K562 (cell line): ENCODE data around the gene SLC28A1. TPM values are rescaled to one million over a fixed set of nuclear protein-coding genes. Genes with fewer than 3 reads are reported as not detected.

Experiments
- BCOR ChIP-seq: fragments of 450-650 bp; IDR thresholded peaks from 2 replicates; pipeline ENCODE4 v1.6.1; 2016
- BRD9 ChIP-seq: fragments of 450-650 bp; IDR thresholded peaks from 2 replicates; pipeline ENCODE4 v1.6.1; 2018; ENCODE audit warnings: low read depth; ENCODE audit not compliant: partially characterized antibody
- CBX8 ChIP-seq: fragments of 200-600 bp; sonication (generic); IDR thresholded peaks from 2 replicates; pipeline ENCODE4 v1.6.1; 2012; ENCODE audit warnings: borderline replicate concordance, mixed run types, low read depth, mild to moderate bottlenecking, moderate library complexity, mixed read lengths, low read length, control low read depth, inconsistent platforms; ENCODE audit not compliant: poor library complexity, severe bottlenecking; ENCODE audit errors: extremely low read depth
- ELK3 ChIP-seq: fragments of 450-650 bp; formaldehyde crosslinking; IDR thresholded peaks from 2 replicates; pipeline ENCODE4 v1.4.0; 2020; ENCODE audit warnings: mild to moderate bottlenecking
- FOXA3 ChIP-seq, 2 experiments: fragments of 450-650 bp in 1 of 2; sonication (generic) in 1 of 2; formaldehyde crosslinking; IDR thresholded peaks in 1 of 2; conservative IDR thresholded peaks in 1 of 2; 2 replicates each; pipeline versions ENCODE4 v1.4.0 to v1.8.0; 2020 to 2022; ENCODE audit warnings: mild to moderate bottlenecking in 2 of 2, missing genetic modification reagents in 1 of 2
- GATA2 ChIP-seq: sonication (generic); formaldehyde crosslinking; IDR thresholded peaks from 2 replicates; pipeline ENCODE4 v1.4.0; 2020; ENCODE audit warnings: mild to moderate bottlenecking, missing genetic modification reagents
- HDAC1 ChIP-seq, 2 experiments: fragments of 450-650 bp; IDR thresholded peaks; 2 replicates each; pipeline ENCODE4 v1.6.1; 2016 to 2017; ENCODE audit warnings: inconsistent platforms in 1 of 2, mild to moderate bottlenecking in 1 of 2, moderate library complexity in 1 of 2
- HDAC6 ChIP-seq: IDR thresholded peaks from 2 replicates; pipeline ENCODE4 v1.6.1; 2012; ENCODE audit warnings: low read depth, mild to moderate bottlenecking, control low read depth, inconsistent platforms, low read length, moderate library complexity
- KLF6 ChIP-seq: fragments of 250-450 bp; sonication (Bioruptor Pico); IDR thresholded peaks from 2 replicates; pipeline ENCODE4 v1.4.0; 2020; ENCODE audit warnings: mild to moderate bottlenecking, moderate library complexity, borderline replicate concordance
- NR4A1 ChIP-seq, 2 experiments: fragments of 250-450 bp in 1 of 2; fragments of 450-650 bp in 1 of 2; sonication (Bioruptor Pico) in 1 of 2; IDR thresholded peaks; 2 replicates each; pipeline versions ENCODE4 v1.4.0 to v1.6.1; 2016 to 2020; ENCODE audit warnings: mild to moderate bottlenecking in 2 of 2, missing compliant biosample characterization in 1 of 2, missing genetic modification characterization in 1 of 2, moderate library complexity in 1 of 2
- RFX1 ChIP-seq: fragments of 450-650 bp; IDR thresholded peaks from 2 replicates; pipeline ENCODE4 v1.6.1; 2016; ENCODE audit warnings: mild to moderate bottlenecking, moderate library complexity
- SP2 ChIP-seq: IDR thresholded peaks from 2 replicates; pipeline ENCODE4 v1.6.1; 2011; ENCODE audit warnings: mild to moderate bottlenecking, low read depth, low read length, moderate library complexity; ENCODE audit not compliant: poor library complexity, severe bottlenecking; ENCODE audit errors: extremely low read depth
- TCF15 ChIP-seq: fragments of 250-450 bp; sonication (Bioruptor Pico); IDR thresholded peaks from 2 replicates; pipeline ENCODE4 v1.8.0; 2022; ENCODE audit warnings: moderate library complexity, mild to moderate bottlenecking, inconsistent platforms
- TCF3 ChIP-seq: sonication (generic); formaldehyde crosslinking; IDR thresholded peaks from 2 replicates; pipeline ENCODE4 v1.4.0; 2020; ENCODE audit warnings: mild to moderate bottlenecking, missing genetic modification reagents
- VEZF1 ChIP-seq: fragments of 200-800 bp; sonication (Bioruptor generic); IDR thresholded peaks from 2 replicates; pipeline ENCODE4 v1.6.1; 2017; ENCODE audit warnings: missing genetic modification characterization, missing compliant biosample characterization
- YY1 ChIP-seq, 3 experiments: IDR thresholded peaks; 2 replicates each; pipeline ENCODE4 v1.6.1; 2011; ENCODE audit warnings: low read length in 2 of 3, mild to moderate bottlenecking in 2 of 3, moderate library complexity in 2 of 3, borderline replicate concordance in 1 of 3, control low read depth in 1 of 3, low read depth in 1 of 3; ENCODE audit not compliant: insufficient read depth in 3 of 3, insufficient replicate concordance in 2 of 3, control insufficient read depth in 1 of 3, insufficient read length in 1 of 3; ENCODE audit errors: extremely low read depth in 1 of 3
- ZBTB12 ChIP-seq: fragments of 250-450 bp; sonication (Bioruptor Pico); IDR thresholded peaks from 2 replicates; pipeline ENCODE4 v1.4.0; 2020
- ZNF431 ChIP-seq: sonication (generic); formaldehyde crosslinking; IDR thresholded peaks from 2 replicates; pipeline ENCODE4 v1.8.0; 2022; ENCODE audit warnings: mild to moderate bottlenecking, missing genetic modification reagents
- ZNF644 ChIP-seq: fragments of 200-800 bp; sonication (Bioruptor generic); IDR thresholded peaks from 2 replicates; pipeline ENCODE4 v1.6.1; 2016; ENCODE audit warnings: low read depth, missing genetic modification characterization, missing compliant biosample characterization
- polyA plus RNA-seq, 8 experiments: library from polyadenylated mRNA; depleted of rRNA in 4 of 8; stranded (reverse) in 5 of 8; unstranded in 3 of 8; fragments of >200 nt; fragmentation: Nextera tagmentation in 2 of 8; fragmentation: Illumina TruSeq in 1 of 8; extraction: Ambion mirVana in 2 of 8; extraction: Trizol in 1 of 8; gene quantifications; 2 replicates each; pipeline versions ENCODE4 v1.2.1 to v1.2.3, GENCODE V29; 2011 to 2014; ENCODE audit warnings: inconsistent platforms in 1 of 8, missing spikeins in 1 of 8
- total RNA-seq, 7 experiments: library from RNA; depleted of rRNA in 6 of 7; stranded (reverse); fragments of >200 nt in 6 of 7; fragmentation: Illumina TruSeq in 2 of 7; extraction: Trizol in 2 of 7; gene quantifications; 2 replicates each; pipeline versions ENCODE4 v1.2.1 to v1.2.3, GENCODE V29; 2011 to 2021; ENCODE audit warnings: low replicate concordance in 1 of 7

SLC28A1 gene
- total and polyA plus RNA-seq, 9 of the 15 experiments (the other 6 are each of a cell fraction or from before 2014, with no cell fraction given) = 0.04 TPM; not detected in 8

GRCh38 chr15:84950570-84951111 lies 66.2 kb downstream of the SLC28A1 start (continued):
- TF ChIP-seq YY1 (IDR thresholded peaks at IDR 0.05; ENCODE audit: borderline replicate concordance in 1 of 3, control insufficient read depth in 1 of 3, extremely low read depth in 1 of 3, insufficient read depth in 3 of 3, insufficient read length in 1 of 3, insufficient replicate concordance in 2 of 3, low read depth in 1 of 3, low read length in 2 of 3) = peak in 1 of 3 experiments; percentile 10
- TF ChIP-seq NR4A1 (CRISPR knock-in tag; IDR thresholded peaks at IDR 0.05) = no peak
- peak; percentile 58; the same call in 1 of the 2 replicates for TF ChIP-seq NR4A1 (tag; IDR thresholded peaks at IDR 0.05)
- no peak for TF ChIP-seq BCOR
- 0 out of 2 replicates have a peak, but pooled peaks have one; percentile 29 for TF ChIP-seq VEZF1
- 0 out of 4 replicates have a peak, but pooled peaks of 1 of the 2 experiments have one; percentile 24 for TF ChIP-seq FOXA3 (CRISPR knock-in tag; conservative IDR thresholded peaks at IDR 0.05 in 1 of 2, IDR thresholded peaks at IDR 0.05 in 1 of 2)
- TF ChIP-seq BRD9 = peak; percentile 44
- TF ChIP-seq ZNF431 (CRISPR knock-in tag) = no peak
- peak in 1 of 2 experiments; percentile 64; a peak in 2 of 4 replicates for TF ChIP-seq HDAC1 (IDR thresholded peaks at IDR 0.05)
- TF ChIP-seq CBX8 = no peak
- TF ChIP-seq RFX1 = no peak
- peak; percentile 63; the same call in 1 of the 2 replicates for TF ChIP-seq ZNF644 (tag)
- 0 out of 2 replicates have a peak, but pooled peaks have one; percentile 18 for TF ChIP-seq ZBTB12 (CRISPR knock-in tag)
- TF ChIP-seq ELK3 (CRISPR knock-in tag) = no peak
- no peak for TF ChIP-seq SP2
- TF ChIP-seq HDAC6 = no peak
- TF ChIP-seq TCF15 = no peak
- no peak for TF ChIP-seq KLF6
- peak; percentile 85 for TF ChIP-seq TCF3
- TF ChIP-seq GATA2 (CRISPR knock-in tag) = peak; percentile 68
